GM23248 (cell line): ENCODE results near the gene NALCN. TPM values are rescaled to one million over a fixed set of nuclear protein-coding genes. Genes with fewer than 3 reads are reported as not detected.

ENCODE experiments used
- DNase-seq: peaks from one replicate; pipeline ENCODE4 v3.0.0-alpha.2; 2015
- H2AFZ ChIP-seq: fragments of 200-600 bp; sonication (generic); 2 replicates; pipeline ENCODE4 v1.6.1; 2016; ENCODE audit warnings: antibody characterized with exemption
- H3F3A ChIP-seq: fragments of 200-600 bp; sonication (generic); 2 replicates; pipeline ENCODE4 v1.6.1; 2016; ENCODE audit warnings: mild to moderate bottlenecking, antibody characterized with exemption, mixed run types; ENCODE audit not compliant: insufficient read depth
- H3K27ac ChIP-seq: fragments of 200-600 bp; sonication (generic); 2 replicates; pipeline ENCODE4 v1.5.1; 2016; ENCODE audit warnings: mild to moderate bottlenecking
- H3K27me3 ChIP-seq: fragments of 200-600 bp; sonication (generic); replicated peaks from 2 replicates; pipeline ENCODE4 v1.6.1; 2016; ENCODE audit warnings: mild to moderate bottlenecking; ENCODE audit not compliant: insufficient read depth
- H3K36me3 ChIP-seq: fragments of 200-600 bp; sonication (generic); 2 replicates; pipeline ENCODE4 v1.6.1; 2016; ENCODE audit warnings: low read depth, mild to moderate bottlenecking
- H3K4me1 ChIP-seq: fragments of 200-600 bp; sonication (generic); 2 replicates; pipeline ENCODE4 v1.6.1; 2016; ENCODE audit warnings: mild to moderate bottlenecking; ENCODE audit not compliant: insufficient read depth
- H3K4me2 ChIP-seq: fragments of 200-600 bp; sonication (generic); one replicate; pipeline ENCODE4 v1.6.1; 2016; ENCODE audit warnings: mild to moderate bottlenecking; ENCODE audit not compliant: unreplicated experiment
- H3K4me3 ChIP-seq: fragments of 200-600 bp; sonication (generic); 2 replicates; pipeline ENCODE4 v1.5.1; 2016; ENCODE audit warnings: mild to moderate bottlenecking
- H3K79me2 ChIP-seq: fragments of 200-600 bp; sonication (generic); 2 replicates; pipeline ENCODE4 v1.6.1; 2016; ENCODE audit warnings: mild to moderate bottlenecking; ENCODE audit not compliant: insufficient read depth
- H3K9ac ChIP-seq: fragments of 200-600 bp; sonication (generic); 2 replicates; pipeline ENCODE4 v1.6.1; 2016; ENCODE audit warnings: mild to moderate bottlenecking
- H3K9me2 ChIP-seq: fragments of 200-600 bp; sonication (generic); 2 replicates; pipeline ENCODE4 v1.6.1; 2016; ENCODE audit warnings: mixed run types, mild to moderate bottlenecking, moderate library complexity; ENCODE audit not compliant: insufficient read depth
- H3K9me3 ChIP-seq: fragments of 200-600 bp; sonication (generic); one replicate; pipeline ENCODE4 v1.6.1; 2017; ENCODE audit warnings: low read depth
- H4K20me1 ChIP-seq: fragments of 200-600 bp; sonication (generic); 2 replicates; pipeline ENCODE4 v1.6.0; 2016; ENCODE audit not compliant: insufficient read depth
- EZH2 ChIP-seq: fragments of 200-600 bp; sonication (generic); IDR thresholded peaks from 2 replicates; pipeline ENCODE4 v1.6.1; 2018; ENCODE audit warnings: antibody characterized with exemption, mild to moderate bottlenecking; ENCODE audit not compliant: insufficient read depth, poor library complexity, severe bottlenecking
- EZH2phosphoT487 ChIP-seq: fragments of 200-600 bp; sonication (generic); IDR thresholded peaks from 2 replicates; pipeline ENCODE4 v1.6.1; 2018; ENCODE audit warnings: antibody characterized with exemption, moderate library complexity, mild to moderate bottlenecking, low read depth; ENCODE audit not compliant: insufficient read depth
- WGBS, 2 experiments: methylation state at CpG; one replicate each; pipeline ENCODE4 v1.1.6; 2015 to 2017; ENCODE audit warnings: low lambda C conversion rate in 2 of 2, low coverage in 1 of 2; ENCODE audit errors: missing lambda C conversion rate in 2 of 2; 5-methylcytosine and 5-hydroxymethylcytosine counted together
- in situ Hi-C: fragments of 300-500 bp; cut with MboI; formaldehyde crosslinking; loops from 2 replicates; pipeline ENCODE4 v1.15.0; 2020
- polyA plus RNA-seq: library from polyadenylated mRNA; unstranded; fragments of >200 nt; fragmentation: Nextera tagmentation; extraction: Ambion mirVana; gene quantifications from 2 replicates; pipeline ENCODE4 v1.2.1, GENCODE V29; 2016
- total RNA-seq: library from RNA; depleted of rRNA; stranded (reverse); fragments of >200 nt; shearing (Covaris generic); gene quantifications from 2 replicates; pipeline ENCODE4 v1.2.3, GENCODE V29; 2014

The NALCN gene
- total and polyA plus RNA-seq, 2 experiments from 2014 or later = 3.1 to 3.6 TPM

DNA sequence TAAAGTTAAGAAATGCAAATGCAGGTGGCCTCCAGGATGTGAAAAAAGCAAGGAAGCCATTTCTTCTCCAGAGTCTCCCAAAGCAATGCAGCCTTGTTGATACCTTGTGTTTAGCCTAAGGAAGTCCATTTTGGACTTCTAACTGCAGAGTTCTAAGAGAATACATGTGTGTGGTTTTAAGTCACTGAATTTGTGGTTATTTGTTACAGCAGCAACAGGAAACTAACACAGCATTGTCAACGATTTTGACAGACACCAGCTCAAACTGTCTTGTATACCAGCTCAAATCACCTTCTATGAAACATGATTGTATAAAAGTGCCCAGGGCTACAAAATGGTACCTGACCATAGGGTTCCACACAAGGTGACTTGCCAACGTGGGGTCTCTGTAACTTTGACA, 151.4 kb downstream of the NALCN start:
- DNase-seq = no peak
- TF ChIP-seq EZH2 (no peak), EZH2phosphoT487 (no peak)
- no peaks in the 10 kb centered on the region for H3K79me2 ChIP-seq
- no peak overlapping the region for H3K4me2 ChIP-seq
- peaks cover 18% of the 10 kb centered on the region for H3K4me1 ChIP-seq
- no peak overlapping the region for H3K9ac ChIP-seq
- no peaks in the 10 kb centered on the region for H3K36me3 ChIP-seq
- no peaks in the 10 kb centered on the region for H3K27me3 ChIP-seq
- H3K9me3 ChIP-seq = no peaks in the 10 kb centered on the region
- H3K4me3 ChIP-seq = no peak overlapping the region
- H3K9me2 ChIP-seq = no peaks in the 10 kb centered on the region
- in situ Hi-C loops = no loop called here
- no peak overlapping the region for H3K27ac ChIP-seq
- no peak overlapping the region for H2AFZ ChIP-seq
- 49 to 60% methylated on average over 2 of the region's 2 CpGs for WGBS, 2 experiments
- peaks cover 19% of the 10 kb centered on the region for H3F3A ChIP-seq
- H4K20me1 ChIP-seq = no peaks in the 10 kb centered on the region

DNA sequence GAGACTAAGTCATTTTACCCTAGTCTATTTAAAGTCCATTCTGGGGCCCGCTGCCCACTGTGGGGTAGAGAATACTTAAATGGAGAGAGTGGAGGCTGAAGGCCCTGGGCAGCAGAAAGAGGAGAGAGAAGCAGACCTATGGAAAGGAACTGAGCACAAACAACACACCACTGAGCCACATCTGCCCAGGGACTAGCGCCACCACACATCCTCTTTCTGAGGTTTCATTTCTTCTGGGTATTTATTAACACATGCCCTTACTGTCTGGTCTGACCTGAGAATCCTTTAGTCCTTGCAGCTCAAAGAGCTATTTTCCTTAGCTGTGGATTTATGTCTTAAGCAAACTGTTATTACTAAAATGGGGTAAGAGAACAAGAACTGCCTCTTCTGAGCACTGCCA, 154.0 kb downstream of the NALCN start:
- DNase-seq = no peak
- Histone ChIP-seq H3K4me2 (no peak overlapping the region), H3K9ac (no peak overlapping the region), H3K79me2 (no peaks in the 10 kb centered on the region), H3F3A (peaks cover 17% of the 10 kb centered on the region), H3K27ac (no peak overlapping the region), H2AFZ (no peak overlapping the region), H4K20me1 (no peaks in the 10 kb centered on the region), H3K4me1 (peaks cover 23% of the 10 kb centered on the region), H3K9me2 (no peaks in the 10 kb centered on the region), H3K36me3 (no peaks in the 10 kb centered on the region), H3K9me3 (no peaks in the 10 kb centered on the region), H3K4me3 (no peak overlapping the region), H3K27me3 (no peaks in the 10 kb centered on the region)
- TF ChIP-seq EZH2phosphoT487 (no peak), EZH2 (no peak)
- WGBS, 2 experiments = 90 to 100% methylated on average over 2 of the region's 2 CpGs
- in situ Hi-C loops = no loop called here

DNA sequence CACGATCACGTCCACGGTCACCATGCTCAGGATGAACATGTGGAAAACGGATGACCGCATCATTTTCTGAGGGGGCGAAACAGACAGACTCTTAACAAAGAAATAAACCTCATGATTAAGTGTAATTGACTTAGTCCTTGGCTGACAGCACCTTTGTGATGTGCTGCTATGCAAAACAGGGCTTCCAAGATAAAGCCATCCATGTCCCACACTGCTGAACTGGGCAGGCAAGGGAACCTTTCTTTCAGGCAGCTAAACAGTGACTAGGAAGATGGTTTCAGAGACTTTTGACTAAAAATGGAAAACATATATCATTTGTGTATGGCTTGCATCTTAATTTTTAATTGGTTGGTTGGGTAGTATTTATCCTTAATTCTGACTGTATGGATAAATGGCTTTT, 157.8 kb downstream of the NALCN start:
- Histone ChIP-seq H4K20me1 (no peaks in the 10 kb centered on the region), H3F3A (0 out of 2 replicates have a peak, but pooled peaks cover 6% of the 10 kb centered on the region), H3K36me3 (no peaks in the 10 kb centered on the region), H3K27ac (peak overlapping the region; percentile 43), H3K79me2 (no peaks in the 10 kb centered on the region), H3K4me1 (peaks cover 10% of the 10 kb centered on the region; the same call in 1 of the 2 replicates), H3K4me2 (no peak overlapping the region), H3K27me3 (no peaks in the 10 kb centered on the region), H2AFZ (no peak overlapping the region), H3K9ac (no peak overlapping the region), H3K9me3 (no peaks in the 10 kb centered on the region), H3K9me2 (no peaks in the 10 kb centered on the region), H3K4me3 (no peak overlapping the region)
- in situ Hi-C loops = no loop called here
- TF ChIP-seq EZH2phosphoT487 (no peak), EZH2 (no peak)
- WGBS, 2 experiments = 94 to 96% methylated on average over 6 of the region's 6 CpGs
- DNase-seq = peak; percentile 2

DNA sequence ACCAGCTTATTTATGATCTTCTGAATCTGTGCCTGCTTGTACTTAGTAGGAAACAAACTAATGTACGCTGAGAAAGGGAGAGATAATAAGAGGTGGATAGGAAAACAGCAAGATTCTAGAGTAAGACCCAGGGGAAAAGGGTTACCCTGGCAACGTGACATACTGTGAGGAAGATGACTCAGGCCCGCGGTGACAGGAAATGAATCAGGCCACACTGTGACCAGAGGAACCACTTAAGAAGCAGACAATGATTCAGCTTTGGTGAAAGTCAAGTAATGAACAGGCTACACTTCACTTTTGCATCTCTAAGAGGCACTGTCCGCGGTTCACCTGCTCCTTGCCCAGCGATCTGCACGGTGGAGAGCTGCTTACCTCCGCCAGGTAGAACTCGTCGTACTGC, 158.2 kb downstream of the NALCN start:
- no peaks in the 10 kb centered on the region for H3K9me2 ChIP-seq
- H3K27ac ChIP-seq = peak overlapping the region; percentile 45
- no peak for TF ChIP-seq EZH2
- TF ChIP-seq EZH2phosphoT487 = no peak
- peak; percentile 94 for DNase-seq
- H2AFZ ChIP-seq = no peak overlapping the region
- 63 to 64% methylated on average over 11 of the region's 11 CpGs for WGBS, 2 experiments
- H3K79me2 ChIP-seq = no peaks in the 10 kb centered on the region
- H3K4me3 ChIP-seq = no peak overlapping the region
- no peaks in the 10 kb centered on the region for H3K36me3 ChIP-seq
- peaks cover 10% of the 10 kb centered on the region; the same call in 1 of the 2 replicates for H3K4me1 ChIP-seq
- in situ Hi-C loops = no loop called here
- peak overlapping the region; percentile 74 for H3K4me2 ChIP-seq
- H3K9me3 ChIP-seq = no peaks in the 10 kb centered on the region
- no peak overlapping the region for H3K9ac ChIP-seq
- no peaks in the 10 kb centered on the region for H4K20me1 ChIP-seq
- H3F3A ChIP-seq = 0 out of 2 replicates have a peak, but pooled peaks cover 6% of the 10 kb centered on the region
- no peaks in the 10 kb centered on the region for H3K27me3 ChIP-seq
